ENCODE measurements around the gene ACSM2A. TPM values are rescaled to one million over a fixed set of nuclear protein-coding genes. Genes with fewer than 3 reads are reported as not detected.
"Not testable (repeated sequence)": the region's sequence is repeated elsewhere in the genome, so short reads cannot be mapped to it uniquely, and the experiment has no call there.

The ACSM2A gene
- total RNA-seq, 1 donor, result not detected

- not testable (repeated sequence) for DNase-seq (ENCODE audit: low read depth in 2 of 3, low spot score in 2 of 3)
These were observed 85.3 kb downstream of the ACSM2A start for GRCh38 chr16:20536669-20537068.

Other genes with a start within 250 kb of the ACSM2A start
- not detected for gene GP2, start 124.0 kb upstream of the ACSM2A start, total RNA-seq
- not detected for gene UMOD, start 98.8 kb upstream of the ACSM2A start, total RNA-seq
- gene PDILT, start 46.8 kb upstream of the ACSM2A start, total RNA-seq, result not detected
- not detected for gene ACSM5, start 42.0 kb upstream of the ACSM2A start, total RNA-seq
- gene ACSM2B, start 124.8 kb downstream of the ACSM2A start, total RNA-seq, result not detected
- gene ACSM1, start 246.2 kb downstream of the ACSM2A start, total RNA-seq, result 0.27 TPM